Measurements from ENCODE around the gene ENTHD1. TPM values are rescaled to one million over a fixed set of nuclear protein-coding genes. Genes with fewer than 3 reads are reported as not detected.

Gene ENTHD1
- total RNA-seq, 1 experiment from 2014 or later = not detected

GRCh38 chr22:39693943-39694500 is 199.5 kb downstream of the ENTHD1 start:
- H3K27ac Mint-ChIP-seq (ENCODE audit: unreplicated experiment) = no peak overlapping the region
- no peak for TF ChIP-seq CTCF (IDR thresholded peaks at IDR 0.05; ENCODE audit: insufficient read depth in 1 of 2, low read depth in 1 of 2, low read length in 1 of 2, severe bottlenecking in 1 of 2, unreplicated experiment in 1 of 2)
- H3K4me1 Mint-ChIP-seq (ENCODE audit: low read depth, unreplicated experiment) = no peaks in the 10 kb centered on the region
- peaks cover 17% of the 10 kb centered on the region for H3K27me3 Mint-ChIP-seq (ENCODE audit: insufficient read depth, unreplicated experiment)
- ChIA-PET CTCF (no interaction called here), POLR2A (no interaction called here)
- H3K4me1 ChIP-seq = no peaks in the 10 kb centered on the region
- no peak overlapping the region for H3K4me3 ChIP-seq (ENCODE audit: low read depth, low read length)
- intact Hi-C loops (cut with micrococcal nuclease; ENCODE audit: unreplicated experiment) = no loop called here
- H3K9me3 Mint-ChIP-seq (ENCODE audit: unreplicated experiment) = no peaks in the 10 kb centered on the region
- H3K27me3 ChIP-seq (replicated peaks; ENCODE audit: control insufficient read depth, insufficient read depth, low read length) = no peaks in the 10 kb centered on the region
- H3K36me3 ChIP-seq (ENCODE audit: control insufficient read depth, insufficient read depth, low read length) = no peaks in the 10 kb centered on the region
- no peaks in the 10 kb centered on the region for H3K36me3 Mint-ChIP-seq (ENCODE audit: insufficient read depth, unreplicated experiment)
- no peaks in the 10 kb centered on the region for H3K9me3 ChIP-seq
- H3K4me3 Mint-ChIP-seq (ENCODE audit: unreplicated experiment) = no peak overlapping the region
- DNase-seq = no peak
- no TSS peak for BruUV-seq (replicated peaks)

Other genes with a start within 250 kb of the ENTHD1 start
- not detected in 2 replicates for gene GRAP2, start 7.3 kb upstream of the ENTHD1 start, total RNA-seq (2022)
- not detected in 2 replicates for gene TMA7B, start 66.6 kb upstream of the ENTHD1 start, total RNA-seq (2022)
- 17.1 and 20.0 TPM in 2 replicates for gene FAM83F, start 101.2 kb upstream of the ENTHD1 start, total RNA-seq (2022)

Data from Caco-2 (cell line).